Sigmoid colon (tissue), 4 donors: Measurements from ENCODE around the gene CUEDC1.
A peak's percentile ranks its signal among the peaks of the same experiment; 100 is the strongest.

ENCODE experiments used
- POLR2AphosphoS5 ChIP-seq, 4 donors: sonication (generic); formaldehyde crosslinking; IDR thresholded peaks; one replicate each; pipeline ENCODE4 v1.6.1; 2017; ENCODE audit warnings: antibody characterized with exemption in 4 of 4
- TF ChIP-seq, protein P1 (sequence below), 4 experiments: fragments of 450-650 bp in 3 of 4; fragments of 200-600 bp in 1 of 4; IDR thresholded peaks; one replicate each; pipeline ENCODE4 v1.5.1; 2016 to 2019; ENCODE audit warnings: antibody characterized with exemption in 4 of 4, mild to moderate bottlenecking in 3 of 4, moderate library complexity in 2 of 4

- TF ChIP-seq, protein P1, sequence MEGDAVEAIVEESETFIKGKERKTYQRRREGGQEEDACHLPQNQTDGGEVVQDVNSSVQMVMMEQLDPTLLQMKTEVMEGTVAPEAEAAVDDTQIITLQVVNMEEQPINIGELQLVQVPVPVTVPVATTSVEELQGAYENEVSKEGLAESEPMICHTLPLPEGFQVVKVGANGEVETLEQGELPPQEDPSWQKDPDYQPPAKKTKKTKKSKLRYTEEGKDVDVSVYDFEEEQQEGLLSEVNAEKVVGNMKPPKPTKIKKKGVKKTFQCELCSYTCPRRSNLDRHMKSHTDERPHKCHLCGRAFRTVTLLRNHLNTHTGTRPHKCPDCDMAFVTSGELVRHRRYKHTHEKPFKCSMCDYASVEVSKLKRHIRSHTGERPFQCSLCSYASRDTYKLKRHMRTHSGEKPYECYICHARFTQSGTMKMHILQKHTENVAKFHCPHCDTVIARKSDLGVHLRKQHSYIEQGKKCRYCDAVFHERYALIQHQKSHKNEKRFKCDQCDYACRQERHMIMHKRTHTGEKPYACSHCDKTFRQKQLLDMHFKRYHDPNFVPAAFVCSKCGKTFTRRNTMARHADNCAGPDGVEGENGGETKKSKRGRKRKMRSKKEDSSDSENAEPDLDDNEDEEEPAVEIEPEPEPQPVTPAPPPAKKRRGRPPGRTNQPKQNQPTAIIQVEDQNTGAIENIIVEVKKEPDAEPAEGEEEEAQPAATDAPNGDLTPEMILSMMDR (IDR thresholded peaks at IDR 0.05) = no peak
- TF ChIP-seq POLR2AphosphoS5 (IDR thresholded peaks at IDR 0.05) = peak in 1 of 4 donors; percentile 17
Measured at GRCh38 chr17:57994436-57994835, 39.2 kb upstream of the CUEDC1 start.
